Gastroesophageal sphincter (tissue), 4 donors: ENCODE measurements around the gene PDLIM7. TPM values are rescaled to one million over a fixed set of nuclear protein-coding genes. Genes with fewer than 3 reads are reported as not detected.

Experiments used
- ATAC-seq: fragments of 150-250 bp; one replicate; pipeline ENCODE4 v1.9.1; 2016; ENCODE audit warnings: mild to moderate bottlenecking, moderate library complexity
- H3K27ac ChIP-seq, 4 donors: fragments of 200-600 bp; sonication (generic) in 3 of 4; 1 replicate in 3 of 4; 2 replicates in 1 of 4; pipeline ENCODE4 v1.5.1; 2016 to 2019
- H3K27me3 ChIP-seq: fragments of 200-600 bp; sonication (generic); one replicate; pipeline ENCODE4 v1.5.1; 2019
- H3K36me3 ChIP-seq, 2 donors: fragments of 200-600 bp; sonication (generic); one replicate each; pipeline ENCODE4 v1.5.1; 2019; ENCODE audit warnings: control low read depth in 1 of 2
- H3K4me1 ChIP-seq, 3 donors: fragments of 200-600 bp; sonication (generic); 1 replicate in 2 of 3; 2 replicates in 1 of 3; pipeline ENCODE4 v1.5.1; 2016 to 2019; ENCODE audit warnings: control low read depth in 2 of 3
- H3K4me3 ChIP-seq, 2 donors: fragments of 200-600 bp; sonication (generic); one replicate each; pipeline ENCODE4 v1.5.1; 2019; ENCODE audit warnings: mild to moderate bottlenecking in 1 of 2, moderate library complexity in 1 of 2
- H3K9me3 ChIP-seq, 3 donors: fragments of 200-600 bp; sonication (generic); one replicate each; pipeline ENCODE4 v1.5.1; 2017 to 2019; ENCODE audit warnings: control low read depth in 2 of 3
- EP300 ChIP-seq: sonication (generic); formaldehyde crosslinking; IDR thresholded peaks from one replicate; pipeline ENCODE4 v1.6.1; 2017; ENCODE audit warnings: antibody characterized with exemption, mild to moderate bottlenecking
- POLR2A ChIP-seq, 2 donors: fragments of 450-650 bp; IDR thresholded peaks; one replicate each; pipeline ENCODE4 v1.6.1; 2017; ENCODE audit warnings: antibody characterized with exemption in 2 of 2, mild to moderate bottlenecking in 2 of 2, moderate library complexity in 1 of 2
- POLR2AphosphoS5 ChIP-seq: sonication (generic); formaldehyde crosslinking; IDR thresholded peaks from one replicate; pipeline ENCODE4 v1.6.1; 2017; ENCODE audit warnings: antibody characterized with exemption
- WGBS, 2 donors: methylation state at CpG; one replicate each; pipeline ENCODE4 v1.1.5; 2018; ENCODE audit warnings: low coverage in 1 of 2; 5-methylcytosine and 5-hydroxymethylcytosine counted together
- total RNA-seq, 4 donors: library from RNA; depleted of rRNA; stranded (reverse); fragments of >200 nt; gene quantifications; one replicate each; pipeline ENCODE4 v1.1.0, GENCODE V29; 2016
- TF ChIP-seq, protein P1 (sequence below), 4 experiments: fragments of 200-600 bp in 2 of 4; fragments of 450-650 bp in 2 of 4; sonication (generic) in 1 of 4; IDR thresholded peaks; one replicate each; pipeline ENCODE4 v1.5.1; 2017 to 2019; ENCODE audit warnings: antibody characterized with exemption in 4 of 4, mild to moderate bottlenecking in 2 of 4, moderate library complexity in 2 of 4

PDLIM7 gene
- total RNA-seq, 4 donors from 2014 or later: 336 to 863 (median 437) TPM

DNA sequence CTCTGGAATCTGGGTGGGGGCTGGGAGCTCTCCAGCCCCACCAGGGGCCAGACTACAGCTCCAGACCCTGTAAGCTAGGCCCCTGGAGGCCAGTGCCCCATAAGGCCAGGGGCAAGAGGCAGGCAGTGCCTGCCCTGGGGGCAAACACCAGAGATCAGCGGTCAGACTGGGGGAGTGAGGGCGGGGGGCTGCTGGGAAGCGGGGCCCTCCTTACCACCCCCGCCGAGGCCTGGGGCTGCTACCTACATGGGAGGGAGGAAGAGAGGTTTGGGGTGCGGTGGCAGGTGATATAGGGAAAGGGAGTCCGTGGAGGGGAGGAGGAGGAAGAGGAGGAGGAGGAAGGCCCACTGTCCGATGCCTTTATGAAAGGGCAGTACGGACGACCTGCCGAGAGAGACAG is 38.0 kb downstream of the PDLIM7 start:
- Histone ChIP-seq H3K4me3 (no peak overlapping the region), H3K9me3 (no peaks in the 10 kb centered on the region), H3K36me3 (peaks cover 0 to 40% of the 10 kb centered on the region in 2 donors), H3K4me1 (peaks cover 0 to 43% (median 3%) of the 10 kb centered on the region in 3 donors), H3K27ac (peak overlapping the region in 2 of 4 donors; percentile 58 to 81), H3K27me3 (no peaks in the 10 kb centered on the region)
- 83% methylated on average over 4 of the region's 11 CpGs; no CpG with 5 or more reads in 1 of the 2 donors for WGBS, 2 donors
- TF ChIP-seq POLR2A (IDR thresholded peaks at IDR 0.05) (no peak), EP300 (no peak), POLR2AphosphoS5 (no peak)
- TF ChIP-seq, protein P1, sequence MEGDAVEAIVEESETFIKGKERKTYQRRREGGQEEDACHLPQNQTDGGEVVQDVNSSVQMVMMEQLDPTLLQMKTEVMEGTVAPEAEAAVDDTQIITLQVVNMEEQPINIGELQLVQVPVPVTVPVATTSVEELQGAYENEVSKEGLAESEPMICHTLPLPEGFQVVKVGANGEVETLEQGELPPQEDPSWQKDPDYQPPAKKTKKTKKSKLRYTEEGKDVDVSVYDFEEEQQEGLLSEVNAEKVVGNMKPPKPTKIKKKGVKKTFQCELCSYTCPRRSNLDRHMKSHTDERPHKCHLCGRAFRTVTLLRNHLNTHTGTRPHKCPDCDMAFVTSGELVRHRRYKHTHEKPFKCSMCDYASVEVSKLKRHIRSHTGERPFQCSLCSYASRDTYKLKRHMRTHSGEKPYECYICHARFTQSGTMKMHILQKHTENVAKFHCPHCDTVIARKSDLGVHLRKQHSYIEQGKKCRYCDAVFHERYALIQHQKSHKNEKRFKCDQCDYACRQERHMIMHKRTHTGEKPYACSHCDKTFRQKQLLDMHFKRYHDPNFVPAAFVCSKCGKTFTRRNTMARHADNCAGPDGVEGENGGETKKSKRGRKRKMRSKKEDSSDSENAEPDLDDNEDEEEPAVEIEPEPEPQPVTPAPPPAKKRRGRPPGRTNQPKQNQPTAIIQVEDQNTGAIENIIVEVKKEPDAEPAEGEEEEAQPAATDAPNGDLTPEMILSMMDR (IDR thresholded peaks at IDR 0.05): no peak
- no peak for ATAC-seq

DNA sequence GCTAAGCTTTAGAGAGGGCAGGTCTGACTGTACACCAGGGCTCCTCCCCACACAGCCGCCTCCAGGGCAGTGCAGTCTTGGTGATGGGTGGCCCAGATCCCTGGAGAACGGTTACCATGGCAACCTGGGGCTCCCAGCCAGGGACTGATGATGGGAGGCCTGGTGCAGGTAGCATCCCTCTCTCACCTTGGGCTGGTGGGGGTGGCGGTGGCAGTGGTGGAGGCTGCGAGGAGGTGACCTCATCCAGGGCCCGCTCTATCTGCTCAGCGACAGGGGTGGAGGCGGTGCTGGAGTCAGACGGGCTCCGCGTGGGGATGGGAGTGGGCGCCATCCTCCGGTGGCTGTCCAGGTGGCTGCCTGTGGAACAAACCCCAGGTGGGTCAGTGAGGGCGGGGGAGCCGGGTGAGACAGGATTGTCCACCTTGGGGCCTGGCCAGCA is 38.5 kb downstream of the PDLIM7 start:
- peak overlapping the region in 2 of 4 donors; percentile 58 to 81 for H3K27ac ChIP-seq
- WGBS, 2 donors: no CpG with 5 or more reads among the region's 14 CpGs

DNA sequence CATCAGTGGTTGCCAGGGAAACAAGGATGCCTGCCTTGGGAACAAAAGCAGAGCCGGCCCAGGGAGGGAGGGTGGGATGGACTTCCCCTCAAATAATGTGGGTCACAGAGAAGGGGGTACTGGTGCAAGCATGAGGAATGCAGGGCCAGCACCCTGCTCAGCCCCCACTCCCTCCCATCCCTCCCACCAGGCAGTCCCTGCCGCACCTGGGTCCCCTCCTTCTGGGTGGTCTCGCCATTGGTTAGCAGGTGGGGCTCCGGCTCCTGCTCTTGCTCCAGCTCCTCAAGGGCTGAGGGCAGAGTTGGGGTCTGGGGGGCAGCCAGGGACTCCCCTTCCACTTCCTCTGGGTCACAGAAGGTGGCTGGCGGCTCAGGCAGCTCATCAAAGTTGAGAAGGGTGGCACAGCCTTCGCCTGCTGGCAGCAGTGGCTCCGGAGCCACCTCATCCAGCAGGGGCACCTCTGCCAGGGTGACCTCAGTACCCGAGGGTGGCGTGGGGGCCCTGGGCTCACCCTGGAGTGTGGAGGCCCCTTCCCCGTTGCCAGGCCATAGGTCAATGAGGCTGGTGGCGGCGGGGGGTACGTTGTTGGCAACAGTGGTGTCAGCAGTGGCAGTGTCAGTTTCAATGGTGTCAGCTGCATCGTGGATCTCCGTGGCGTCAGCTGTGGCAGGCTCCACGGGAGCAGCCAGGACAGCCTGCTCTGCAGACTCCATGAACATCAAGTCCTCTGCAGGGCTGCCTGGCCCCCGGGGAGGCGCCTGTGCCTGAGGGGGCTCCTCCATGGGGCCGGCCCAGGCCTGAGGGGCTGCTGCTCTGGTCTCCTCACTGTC is 39.3 kb downstream of the PDLIM7 start:
- peaks cover 5% of the 10 kb centered on the region for H3K27me3 ChIP-seq
- H3K4me3 ChIP-seq: no peak overlapping the region
- no peak for TF ChIP-seq POLR2A (IDR thresholded peaks at IDR 0.05)
- TF ChIP-seq POLR2AphosphoS5: no peak
- no peak for TF ChIP-seq EP300
- TF ChIP-seq, protein P1 (IDR thresholded peaks at IDR 0.05): no peak
- no peaks in the 10 kb centered on the region for H3K9me3 ChIP-seq
- H3K4me1 ChIP-seq: peaks cover 0 to 54% (median 10%) of the 10 kb centered on the region in 3 donors
- ATAC-seq: no peak
- peaks cover 0 to 31% of the 10 kb centered on the region in 2 donors for H3K36me3 ChIP-seq
- peak overlapping the region in 3 of 4 donors; percentile 58 to 81 (median 74) for H3K27ac ChIP-seq
- WGBS, 2 donors: 0% methylated on average over 1 of the region's 20 CpGs; no CpG with 5 or more reads in 1 of the 2 donors

More for the DNA sequence above, 38.5 kb downstream of the PDLIM7 start:
- H3K36me3 ChIP-seq: peaks cover 0 to 35% of the 10 kb centered on the region in 2 donors
- no peaks in the 10 kb centered on the region for H3K9me3 ChIP-seq
- H3K4me1 ChIP-seq: peaks cover 0 to 47% (median 7%) of the 10 kb centered on the region in 3 donors
- ATAC-seq: no peak
- TF ChIP-seq, protein P1 (IDR thresholded peaks at IDR 0.05): no peak
- no peak for TF ChIP-seq POLR2A (IDR thresholded peaks at IDR 0.05)
- no peak for TF ChIP-seq EP300
- no peak for TF ChIP-seq POLR2AphosphoS5
- H3K4me3 ChIP-seq: no peak overlapping the region
- H3K27me3 ChIP-seq: no peaks in the 10 kb centered on the region

DNA sequence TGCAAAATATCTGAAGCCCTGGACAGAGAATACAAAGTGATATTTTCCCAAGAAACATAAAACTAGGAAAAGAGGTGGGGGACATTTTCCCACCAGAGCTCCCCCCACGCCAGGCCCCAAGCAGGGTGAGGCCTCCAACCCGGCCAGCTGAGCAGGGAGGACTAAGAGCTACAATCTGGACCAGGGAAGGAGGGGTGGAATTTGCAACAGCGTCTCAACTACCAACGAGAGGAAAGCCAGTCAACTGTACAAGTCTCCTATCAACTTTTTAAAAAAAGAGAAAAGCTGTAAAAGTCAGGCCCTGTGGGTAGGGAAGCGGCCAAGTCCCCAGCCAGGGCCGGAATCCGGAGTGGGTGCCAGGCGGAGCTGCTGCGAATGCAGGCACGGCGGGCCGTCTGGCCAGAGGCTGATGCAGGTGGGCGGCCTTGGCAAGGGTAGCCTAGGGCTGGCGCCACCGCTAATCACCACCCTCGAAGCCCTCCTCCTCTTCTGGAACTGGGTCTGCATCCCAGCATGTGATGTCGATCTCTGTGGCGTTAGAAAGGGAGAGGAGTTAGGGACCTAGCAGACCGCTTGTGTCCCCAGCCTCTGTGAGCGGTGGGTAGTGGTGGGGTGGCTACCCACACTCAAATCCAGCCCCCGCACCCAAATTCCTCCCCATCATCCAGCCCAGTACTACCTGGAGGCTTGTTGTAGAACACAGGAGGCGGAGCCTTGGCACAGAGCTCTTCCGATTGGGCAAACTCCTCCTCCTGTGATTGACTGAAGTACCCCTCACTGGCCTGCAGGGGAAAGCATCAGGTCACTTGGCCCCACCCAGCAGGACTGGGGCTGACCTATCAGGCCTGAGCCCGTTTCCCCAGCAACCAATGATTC is 40.2 kb downstream of the PDLIM7 start:
- WGBS, 2 donors: 42 to 75% methylated on average over 3 to 8 of the region's 24 CpGs
- H3K36me3 ChIP-seq: peaks cover 0 to 31% of the 10 kb centered on the region in 2 donors
- no peaks in the 10 kb centered on the region for H3K9me3 ChIP-seq
- peaks cover 0 to 54% (median 10%) of the 10 kb centered on the region in 3 donors for H3K4me1 ChIP-seq
- peak overlapping the region in 3 of 4 donors; percentile 74 to 81 (median 79) for H3K27ac ChIP-seq
- peak; percentile 67 for ATAC-seq
- TF ChIP-seq POLR2A (IDR thresholded peaks at IDR 0.05): no peak
- TF ChIP-seq, protein P1 (IDR thresholded peaks at IDR 0.05): peak in 3 of 4 experiments; percentile 50 to 83 (median 76)
- no peak overlapping the region for H3K4me3 ChIP-seq
- H3K27me3 ChIP-seq: peaks cover 13% of the 10 kb centered on the region
